ENCODE measurements around the gene IL22RA1. TPM values are rescaled to one million over a fixed set of nuclear protein-coding genes. Genes with fewer than 3 reads are reported as not detected.

IL22RA1 gene
- polyA plus RNA-seq, 1 donor: 4.0 TPM

- DNase-seq: no peak
These were observed 45.3 kb downstream of the IL22RA1 start for GRCh38 chr1:24097663-24098062.

- DNase-seq: no peak
These were observed 46.2 kb downstream of the IL22RA1 start for GRCh38 chr1:24096739-24097103.

- no peak for DNase-seq
These were observed 46.8 kb downstream of the IL22RA1 start for GRCh38 chr1:24096009-24096738.

- no peak for DNase-seq
These were observed 47.6 kb downstream of the IL22RA1 start for GRCh38 chr1:24095140-24095859.

GRCh38 chr1:24094554-24094953 is 48.4 kb downstream of the IL22RA1 start:
- DNase-seq: no peak

GRCh38 chr1:24093732-24094131 is 49.2 kb downstream of the IL22RA1 start:
- no peak for DNase-seq

- no peak for DNase-seq
These were observed 50.0 kb downstream of the IL22RA1 start for GRCh38 chr1:24092979-24093378.

GRCh38 chr1:24091971-24092482 is 50.9 kb downstream of the IL22RA1 start:
- no peak for DNase-seq

- no peak for DNase-seq
These were observed 52.2 kb downstream of the IL22RA1 start for GRCh38 chr1:24090736-24091135.

- DNase-seq: peak; percentile 42
These were observed 53.0 kb downstream of the IL22RA1 start for GRCh38 chr1:24089743-24090555.

GRCh38 chr1:24089027-24089742 is 53.8 kb downstream of the IL22RA1 start:
- no peak for DNase-seq

- DNase-seq: no peak
These were observed 56.5 kb downstream of the IL22RA1 start for GRCh38 chr1:24086466-24086865.

- DNase-seq: no peak
These were observed 57.4 kb downstream of the IL22RA1 start for GRCh38 chr1:24085546-24085945.

GRCh38 chr1:24085007-24085406 is 57.9 kb downstream of the IL22RA1 start:
- no peak for DNase-seq

GRCh38 chr1:24084050-24084449 is 58.9 kb downstream of the IL22RA1 start:
- DNase-seq: no peak

- no peak for DNase-seq
These were observed 60.6 kb downstream of the IL22RA1 start for GRCh38 chr1:24082372-24082771.

- DNase-seq: no peak
These were observed 61.8 kb downstream of the IL22RA1 start for GRCh38 chr1:24081190-24081589.

GRCh38 chr1:24080131-24080530 is 62.8 kb downstream of the IL22RA1 start:
- no peak for DNase-seq

- no peak for DNase-seq
These were observed 65.5 kb downstream of the IL22RA1 start for GRCh38 chr1:24077278-24077978.

GRCh38 chr1:24075946-24076345 is 67.0 kb downstream of the IL22RA1 start:
- no peak for DNase-seq

- DNase-seq: no peak
These were observed 67.4 kb downstream of the IL22RA1 start for GRCh38 chr1:24075590-24075854.
